WTC11 (cell line): ENCODE data around the gene RGS16.

Experiments used
- AR ChIP-seq: fragments of 250-450 bp; sonication (Bioruptor Pico); IDR thresholded peaks from 2 replicates; pipeline ENCODE4 v1.9.0; 2021; ENCODE audit warnings: mild to moderate bottlenecking
- CBFB ChIP-seq: sonication (generic); formaldehyde crosslinking; IDR thresholded peaks from 2 replicates; pipeline ENCODE4 v1.8.1; 2022; ENCODE audit warnings: mild to moderate bottlenecking, low read depth, missing genetic modification reagents
- CREB1 ChIP-seq: sonication (generic); formaldehyde crosslinking; IDR thresholded peaks from 2 replicates; pipeline ENCODE4 v1.8.0; 2023; ENCODE audit warnings: mild to moderate bottlenecking, missing genetic modification reagents
- ETV6 ChIP-seq: sonication (generic); formaldehyde crosslinking; IDR thresholded peaks from 2 replicates; pipeline ENCODE4 v1.8.1; 2022; ENCODE audit warnings: mild to moderate bottlenecking, missing genetic modification reagents
- NFE2L1 ChIP-seq: sonication (generic); formaldehyde crosslinking; IDR thresholded peaks from 2 replicates; pipeline ENCODE4 v1.8.1; 2023; ENCODE audit warnings: missing genetic modification reagents
- NR3C1 ChIP-seq: sonication (generic); formaldehyde crosslinking; conservative IDR thresholded peaks from 2 replicates; pipeline ENCODE4 v1.8.1; 2023; ENCODE audit warnings: low read depth, mild to moderate bottlenecking, missing genetic modification reagents
- TF ChIP-seq, protein P1 (sequence below): fragments of 200-600 bp; IDR thresholded peaks from 2 replicates; pipeline ENCODE4 v1.8.0; 2022; ENCODE audit warnings: antibody characterized with exemption
- TF ChIP-seq, protein P2 (sequence below): sonication (generic); formaldehyde crosslinking; IDR thresholded peaks from 2 replicates; pipeline ENCODE4 v1.8.1; 2023; ENCODE audit warnings: mild to moderate bottlenecking, missing genetic modification reagents, moderate library complexity
- TF ChIP-seq, protein P3 (sequence below): fragments of 250-450 bp; sonication (Bioruptor Pico); conservative IDR thresholded peaks from 2 replicates; pipeline ENCODE4 v1.9.0; 2021; ENCODE audit warnings: mild to moderate bottlenecking

GRCh38 chr1:182651339-182651724 lies 47.1 kb upstream of the RGS16 start:
- no peak for TF ChIP-seq ETV6 (CRISPR knock-in tag)
- TF ChIP-seq, protein P1, sequence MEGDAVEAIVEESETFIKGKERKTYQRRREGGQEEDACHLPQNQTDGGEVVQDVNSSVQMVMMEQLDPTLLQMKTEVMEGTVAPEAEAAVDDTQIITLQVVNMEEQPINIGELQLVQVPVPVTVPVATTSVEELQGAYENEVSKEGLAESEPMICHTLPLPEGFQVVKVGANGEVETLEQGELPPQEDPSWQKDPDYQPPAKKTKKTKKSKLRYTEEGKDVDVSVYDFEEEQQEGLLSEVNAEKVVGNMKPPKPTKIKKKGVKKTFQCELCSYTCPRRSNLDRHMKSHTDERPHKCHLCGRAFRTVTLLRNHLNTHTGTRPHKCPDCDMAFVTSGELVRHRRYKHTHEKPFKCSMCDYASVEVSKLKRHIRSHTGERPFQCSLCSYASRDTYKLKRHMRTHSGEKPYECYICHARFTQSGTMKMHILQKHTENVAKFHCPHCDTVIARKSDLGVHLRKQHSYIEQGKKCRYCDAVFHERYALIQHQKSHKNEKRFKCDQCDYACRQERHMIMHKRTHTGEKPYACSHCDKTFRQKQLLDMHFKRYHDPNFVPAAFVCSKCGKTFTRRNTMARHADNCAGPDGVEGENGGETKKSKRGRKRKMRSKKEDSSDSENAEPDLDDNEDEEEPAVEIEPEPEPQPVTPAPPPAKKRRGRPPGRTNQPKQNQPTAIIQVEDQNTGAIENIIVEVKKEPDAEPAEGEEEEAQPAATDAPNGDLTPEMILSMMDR = no peak
- no peak for TF ChIP-seq NR3C1 (CRISPR knock-in tag)
- TF ChIP-seq CREB1 (CRISPR knock-in tag) = no peak
- TF ChIP-seq, protein P2, sequence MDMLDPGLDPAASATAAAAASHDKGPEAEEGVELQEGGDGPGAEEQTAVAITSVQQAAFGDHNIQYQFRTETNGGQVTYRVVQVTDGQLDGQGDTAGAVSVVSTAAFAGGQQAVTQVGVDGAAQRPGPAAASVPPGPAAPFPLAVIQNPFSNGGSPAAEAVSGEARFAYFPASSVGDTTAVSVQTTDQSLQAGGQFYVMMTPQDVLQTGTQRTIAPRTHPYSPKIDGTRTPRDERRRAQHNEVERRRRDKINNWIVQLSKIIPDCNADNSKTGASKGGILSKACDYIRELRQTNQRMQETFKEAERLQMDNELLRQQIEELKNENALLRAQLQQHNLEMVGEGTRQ (CRISPR knock-in tag) = no peak
- TF ChIP-seq, protein P3, sequence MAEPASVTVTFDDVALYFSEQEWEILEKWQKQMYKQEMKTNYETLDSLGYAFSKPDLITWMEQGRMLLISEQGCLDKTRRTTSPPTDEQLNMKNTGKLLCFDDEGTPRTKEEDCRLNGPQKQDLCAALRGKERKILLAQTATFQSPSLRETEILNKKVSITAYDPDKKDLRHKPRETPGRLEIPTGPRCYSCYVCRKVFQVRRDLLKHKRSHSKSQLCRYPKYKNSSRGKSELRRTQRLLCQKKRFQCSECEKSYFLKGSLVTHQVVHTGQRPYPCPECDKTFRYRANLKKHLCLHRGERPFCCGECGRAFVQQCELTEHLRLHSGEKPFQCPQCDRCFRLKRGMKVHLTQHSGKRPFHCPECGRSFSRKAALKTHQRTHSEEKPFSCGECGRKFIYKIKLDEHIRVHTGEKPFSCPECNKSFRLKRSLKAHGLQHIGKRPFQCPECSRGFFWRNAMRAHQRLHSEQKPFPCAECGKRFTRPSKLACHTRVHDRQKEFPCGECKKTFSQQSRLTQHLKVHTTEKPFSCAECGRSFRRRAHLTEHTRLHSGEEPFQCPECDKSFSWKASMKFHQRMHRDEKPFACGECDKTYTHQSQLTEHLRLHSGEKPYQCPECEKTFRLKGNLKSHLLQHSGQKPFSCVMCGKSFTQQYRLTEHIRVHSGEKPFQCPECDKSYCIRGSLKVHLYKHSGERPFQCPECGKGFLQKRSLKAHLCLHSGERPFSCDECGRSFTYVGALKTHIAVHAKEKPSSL (CRISPR knock-in tag) = no peak
- TF ChIP-seq AR (CRISPR knock-in tag) = no peak
- TF ChIP-seq NFE2L1 (CRISPR knock-in tag) = no peak
- TF ChIP-seq CBFB (CRISPR knock-in tag) = no peak
